Ovary (tissue), 3 donors: Measurements from ENCODE around the gene KCNS1.

ENCODE experiments used
- POLR2A ChIP-seq: fragments of 450-650 bp; IDR thresholded peaks from one replicate; pipeline ENCODE4 v1.6.1; 2017; ENCODE audit warnings: antibody characterized with exemption, mild to moderate bottlenecking, moderate library complexity
- TF ChIP-seq, protein P1 (sequence below), 3 donors: fragments of 450-650 bp in 2 of 3; fragments of 200-600 bp in 1 of 3; IDR thresholded peaks; one replicate each; pipeline versions ENCODE4 v1.5.1 to v1.8.0; 2016 to 2022; ENCODE audit warnings: antibody characterized with exemption in 3 of 3, mild to moderate bottlenecking in 1 of 3
- donor health status: DM: no; HTN: no; CAD: no.

DNA sequence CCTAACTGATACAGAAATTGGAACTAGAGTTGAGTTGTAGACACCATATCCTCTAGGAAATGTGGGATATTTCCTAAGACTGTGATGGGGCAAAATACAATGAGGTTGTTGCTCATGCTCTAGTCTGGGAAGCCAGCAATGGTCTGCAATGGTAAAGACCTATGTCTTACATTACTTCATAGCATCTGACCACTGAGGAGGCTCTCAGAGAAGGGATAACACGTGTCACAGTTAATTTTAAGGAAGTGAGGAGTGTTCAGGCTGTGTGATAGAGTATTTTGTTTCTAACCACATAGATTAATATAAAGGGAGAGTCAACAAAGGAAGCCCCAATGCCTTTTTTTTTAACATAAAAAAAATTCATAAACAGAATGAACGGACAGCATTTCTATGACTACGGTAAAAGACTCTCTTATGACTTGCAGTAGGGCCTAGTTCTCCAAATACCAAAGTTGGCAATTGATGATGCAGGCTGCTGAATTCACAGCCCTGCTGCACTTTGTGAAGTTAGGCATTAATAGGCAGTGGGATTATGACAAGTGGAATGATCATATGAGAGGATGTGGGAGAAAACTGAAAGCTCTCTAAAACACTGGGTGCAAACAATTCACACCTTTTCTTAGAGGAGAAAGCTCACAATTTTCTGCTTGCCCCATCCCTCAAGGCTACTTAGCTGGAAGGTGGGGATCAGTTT is 13.7 kb downstream of the KCNS1 start:
- TF ChIP-seq, protein P1, sequence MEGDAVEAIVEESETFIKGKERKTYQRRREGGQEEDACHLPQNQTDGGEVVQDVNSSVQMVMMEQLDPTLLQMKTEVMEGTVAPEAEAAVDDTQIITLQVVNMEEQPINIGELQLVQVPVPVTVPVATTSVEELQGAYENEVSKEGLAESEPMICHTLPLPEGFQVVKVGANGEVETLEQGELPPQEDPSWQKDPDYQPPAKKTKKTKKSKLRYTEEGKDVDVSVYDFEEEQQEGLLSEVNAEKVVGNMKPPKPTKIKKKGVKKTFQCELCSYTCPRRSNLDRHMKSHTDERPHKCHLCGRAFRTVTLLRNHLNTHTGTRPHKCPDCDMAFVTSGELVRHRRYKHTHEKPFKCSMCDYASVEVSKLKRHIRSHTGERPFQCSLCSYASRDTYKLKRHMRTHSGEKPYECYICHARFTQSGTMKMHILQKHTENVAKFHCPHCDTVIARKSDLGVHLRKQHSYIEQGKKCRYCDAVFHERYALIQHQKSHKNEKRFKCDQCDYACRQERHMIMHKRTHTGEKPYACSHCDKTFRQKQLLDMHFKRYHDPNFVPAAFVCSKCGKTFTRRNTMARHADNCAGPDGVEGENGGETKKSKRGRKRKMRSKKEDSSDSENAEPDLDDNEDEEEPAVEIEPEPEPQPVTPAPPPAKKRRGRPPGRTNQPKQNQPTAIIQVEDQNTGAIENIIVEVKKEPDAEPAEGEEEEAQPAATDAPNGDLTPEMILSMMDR (IDR thresholded peaks at IDR 0.05), result no peak
- TF ChIP-seq POLR2A, result no peak
